AG20443 (cell line): ENCODE measurements around the gene RSPH10B.
"Not testable (repeated sequence)": the region's sequence is repeated elsewhere in the genome, so short reads cannot be mapped to it uniquely, and the experiment has no call there.

Source experiments
- DNase-seq: peaks from one replicate; pipeline ENCODE4 v3.0.0; 2012; ENCODE audit warnings: low spot score, mixed read lengths

The RSPH10B gene

DNA sequence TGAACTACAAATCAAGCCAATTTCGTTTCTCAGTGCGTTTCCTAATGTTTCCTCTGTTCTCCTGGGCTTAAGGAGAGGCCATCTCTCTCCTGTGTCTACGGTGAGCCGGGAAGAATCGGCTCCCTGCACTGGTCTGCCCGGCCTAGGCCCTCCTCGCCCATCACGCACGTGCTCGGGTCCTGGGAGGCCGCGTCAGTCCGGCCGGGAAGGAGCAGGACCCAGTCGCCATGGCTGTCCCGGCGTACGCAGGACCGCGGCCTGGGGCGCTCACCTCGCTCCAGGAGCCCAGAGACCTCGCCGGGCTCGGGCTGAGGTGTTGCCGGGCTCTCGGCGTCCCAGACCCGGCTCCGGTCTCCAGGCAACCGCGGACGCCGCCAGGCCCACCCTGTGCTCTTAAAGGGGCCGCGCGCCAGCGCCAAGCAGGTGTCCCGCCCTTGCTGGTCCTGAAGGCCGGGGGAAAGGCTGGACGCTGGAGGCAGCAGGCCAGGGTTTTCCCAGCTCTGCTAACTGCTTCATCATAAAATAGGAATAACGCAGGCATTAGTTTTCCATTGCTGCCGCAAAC lies at the start of gene RSPH10B:
TSS of gene RSPH10B (minus strand) at position 343 of the 565 bp plus-strand sequence. CDS start 3,573 bp downstream, outside the sequence.
- not testable (repeated sequence) for DNase-seq

DNA sequence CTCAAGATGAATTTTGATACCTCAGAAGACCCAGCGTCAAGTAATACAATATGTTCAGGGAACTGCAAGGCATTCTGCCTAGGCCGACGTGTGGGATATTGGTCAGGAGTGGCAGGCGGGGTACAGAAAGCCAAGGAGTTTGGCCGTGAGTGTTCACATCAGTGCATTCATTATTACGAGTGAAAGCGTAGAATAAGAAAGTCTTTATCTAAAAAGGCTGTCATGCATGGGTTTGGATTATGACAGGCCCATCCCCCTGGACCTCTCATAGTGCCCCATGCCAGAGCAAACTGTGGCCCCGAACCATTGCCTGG lies 46.1 kb upstream of the RSPH10B start:
- no peak for DNase-seq

DNA sequence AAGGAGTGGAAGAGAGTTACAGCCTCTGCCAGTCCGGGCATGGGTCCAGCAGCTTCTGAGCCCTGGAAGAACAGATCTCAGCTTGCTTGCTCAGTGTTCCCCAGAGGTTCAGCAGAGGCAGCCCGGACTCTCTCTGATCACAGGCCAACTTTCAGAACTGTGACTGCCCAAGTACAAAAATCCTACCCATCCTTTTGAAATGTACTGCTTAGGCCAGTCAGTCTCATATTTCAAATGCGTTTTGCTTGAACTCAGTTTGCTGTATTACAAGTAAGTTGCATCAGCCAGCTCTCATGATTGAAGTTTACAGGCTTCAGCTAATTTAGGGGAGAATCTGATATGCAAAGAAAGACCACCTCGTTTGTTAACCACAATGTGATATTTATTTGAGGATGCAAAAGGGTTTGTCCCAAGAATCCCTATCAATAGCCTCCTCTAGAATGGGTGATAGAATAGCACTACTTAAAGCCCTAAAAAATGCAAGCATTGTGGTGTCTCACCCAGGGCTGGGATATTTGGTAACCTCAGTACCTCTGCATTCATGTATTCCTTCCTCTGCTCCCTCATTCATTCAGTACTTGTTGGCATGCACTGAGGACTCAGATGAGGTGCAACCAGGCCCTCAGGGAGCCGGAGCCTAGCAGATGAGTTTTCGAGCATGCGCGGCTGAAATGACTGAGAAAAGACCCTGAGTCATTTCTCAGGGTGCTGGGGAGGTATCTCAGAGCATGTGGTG lies 45.6 kb upstream of the RSPH10B start:
- peak; percentile 90 for DNase-seq

DNA sequence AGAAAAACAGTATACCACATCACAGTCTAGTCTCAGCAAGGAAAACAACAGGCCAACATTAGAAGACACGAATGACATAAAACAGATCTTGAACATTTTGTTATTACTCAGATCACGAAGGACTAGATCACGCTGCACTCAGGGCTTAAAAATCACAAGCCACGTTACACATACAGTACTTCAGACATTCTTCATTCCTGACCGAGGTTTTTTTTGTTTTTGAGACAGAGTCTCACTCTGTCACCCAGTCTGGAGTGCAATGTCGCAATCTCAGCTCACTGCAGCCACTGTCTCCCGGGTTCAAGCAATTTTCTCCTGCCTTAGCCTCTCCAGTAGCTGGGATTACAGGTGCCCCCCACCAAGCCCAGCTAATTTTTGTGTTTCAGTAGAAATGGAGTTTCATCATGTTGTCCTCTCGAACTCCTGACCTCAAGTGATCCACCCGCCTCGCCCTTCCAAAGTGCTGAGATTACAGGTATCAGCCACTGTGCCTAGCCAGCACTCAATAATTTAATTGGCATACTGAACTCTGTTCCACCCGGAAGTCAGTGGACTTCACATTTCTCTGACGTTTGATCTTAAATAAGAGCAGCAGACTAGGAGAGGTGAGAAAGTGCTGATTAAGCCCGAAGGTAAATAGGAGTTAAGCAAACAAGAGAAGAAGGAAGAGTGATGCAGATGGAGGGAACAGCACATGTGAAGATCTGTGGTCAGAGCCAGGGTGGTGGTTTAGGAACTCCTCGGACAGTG lies 42.0 kb upstream of the RSPH10B start:
- no peak for DNase-seq

DNA sequence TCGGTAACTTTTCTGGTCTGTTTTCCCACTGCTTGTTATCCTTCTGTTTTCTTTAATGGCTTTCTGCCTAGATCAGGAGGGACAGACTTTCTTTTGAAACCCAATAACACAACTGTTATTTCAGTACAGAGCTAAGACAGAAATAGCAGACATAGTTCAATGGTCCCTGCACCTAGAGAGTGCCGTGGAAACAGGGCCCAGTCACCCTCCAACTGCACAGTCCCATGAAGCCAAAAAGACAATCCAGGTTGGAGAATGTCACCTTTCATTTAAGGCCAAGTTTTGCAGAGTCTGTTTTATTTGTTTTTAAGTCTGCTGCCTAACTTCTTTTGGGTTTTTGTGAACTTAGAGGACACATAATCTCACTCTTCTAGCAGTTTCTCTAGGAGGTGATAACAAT lies 41.1 kb upstream of the RSPH10B start:
- DNase-seq = no peak

DNA sequence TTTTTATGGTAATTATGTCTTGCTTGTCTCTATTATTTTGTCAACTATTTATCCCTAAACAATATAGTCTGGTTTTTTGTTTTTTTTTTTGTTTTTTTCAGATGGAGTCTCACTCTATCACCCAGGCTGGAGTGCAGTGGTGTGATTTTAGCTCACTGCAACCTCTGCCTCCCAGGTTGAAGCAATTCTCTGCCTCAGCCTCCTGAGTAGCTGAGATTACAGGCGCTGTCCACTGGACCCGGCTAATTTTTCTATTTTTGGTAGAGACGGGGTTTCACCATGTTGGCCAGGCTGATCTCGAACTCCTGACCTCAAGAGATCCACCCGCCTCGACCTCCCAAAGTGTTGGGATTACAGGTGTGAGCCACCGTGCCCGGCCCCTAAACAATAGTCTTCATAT lies 39.9 kb upstream of the RSPH10B start:
- not testable (repeated sequence) for DNase-seq

DNA sequence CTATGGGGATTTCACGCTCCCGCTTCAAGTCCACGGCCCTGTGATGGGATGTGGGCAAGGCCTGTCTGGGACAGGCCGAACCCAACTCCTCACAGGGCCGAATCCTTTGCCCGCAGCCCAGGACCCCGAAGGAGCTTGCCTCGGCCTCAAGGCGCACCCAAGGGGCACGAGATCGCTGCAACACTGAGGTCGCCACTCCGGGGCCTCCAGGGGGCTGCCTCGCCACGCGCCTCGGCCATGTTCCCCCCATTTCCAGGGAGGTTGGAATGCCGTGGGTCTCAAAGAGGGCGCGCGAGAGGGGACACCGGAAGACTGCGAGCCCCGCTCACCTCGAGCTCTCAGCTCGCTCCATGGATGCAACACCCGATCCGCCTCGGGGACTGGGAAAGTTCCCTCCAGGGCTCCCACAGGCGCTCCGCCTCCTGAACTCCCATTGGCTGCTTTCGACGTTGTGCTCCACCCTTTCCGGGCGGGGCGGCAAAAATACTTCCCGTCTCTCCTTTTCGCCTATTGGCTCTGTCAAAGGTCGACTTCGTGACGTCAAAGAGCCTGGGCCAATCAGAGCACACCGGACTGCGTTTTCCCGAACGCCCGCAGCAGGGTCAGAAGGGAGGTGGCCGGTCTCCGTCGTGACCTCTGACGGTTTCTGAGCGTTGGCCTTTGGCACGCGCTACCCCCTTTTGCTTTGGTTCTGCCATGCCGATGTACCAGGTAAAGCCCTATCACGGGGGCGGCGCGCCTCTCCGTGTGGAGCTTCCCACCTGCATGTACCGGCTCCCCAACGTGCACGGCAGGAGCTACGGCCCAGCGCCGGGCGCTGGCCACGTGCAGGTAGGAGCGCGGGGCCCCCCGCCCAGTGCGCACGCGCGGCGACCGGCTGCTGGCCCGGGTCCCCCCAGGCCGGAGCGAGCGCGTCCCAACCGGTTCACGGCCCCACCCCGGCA lies 38.5 kb upstream of the RSPH10B start, which contains the start of the genes AIMP2 and PMS2:
TSS of gene AIMP2 (plus strand) at position 605 of the 944 bp plus-strand sequence. CDS start at position 697, 92 bp downstream.
TSS of gene PMS2 (minus strand) at position 382 of the 944 bp plus-strand sequence. CDS start at position 352, 30 bp downstream.
- peak; percentile 95 for DNase-seq

DNA sequence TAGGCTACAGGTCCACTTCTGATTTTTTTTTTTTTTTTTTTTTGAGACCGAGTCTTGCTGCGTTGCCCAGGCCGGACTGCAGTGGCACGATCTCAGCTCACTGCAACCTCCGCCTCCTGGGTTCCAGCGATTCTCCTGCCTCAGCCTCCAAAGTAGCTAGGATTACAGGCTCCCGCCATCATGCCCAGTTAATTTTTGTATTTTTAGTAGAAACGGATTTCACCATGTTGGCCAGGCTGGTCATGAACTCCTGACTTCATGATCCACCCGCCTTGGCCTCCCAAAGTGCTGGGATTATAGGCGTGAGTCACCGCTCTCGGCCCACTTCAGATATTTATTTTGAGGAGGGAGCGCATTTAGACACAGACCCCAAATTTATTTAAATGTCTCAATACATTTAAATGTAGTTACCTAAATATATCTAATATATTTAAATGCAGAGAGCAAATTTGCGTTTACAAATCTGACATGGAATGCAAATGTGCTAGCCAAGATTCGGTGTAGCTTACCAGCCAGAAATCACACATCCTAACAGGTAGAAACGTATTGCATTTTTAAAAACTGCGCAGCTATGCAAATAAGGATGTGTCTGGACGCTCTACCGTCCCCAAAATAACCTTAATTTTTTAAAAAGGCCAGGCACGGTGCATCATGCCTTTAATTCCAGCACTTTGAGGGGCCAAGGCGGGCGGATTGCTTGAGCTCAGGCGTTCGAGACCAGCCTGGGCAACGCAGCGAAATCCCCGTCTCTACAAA lies 37.5 kb upstream of the RSPH10B start:
- DNase-seq = not testable (repeated sequence)

DNA sequence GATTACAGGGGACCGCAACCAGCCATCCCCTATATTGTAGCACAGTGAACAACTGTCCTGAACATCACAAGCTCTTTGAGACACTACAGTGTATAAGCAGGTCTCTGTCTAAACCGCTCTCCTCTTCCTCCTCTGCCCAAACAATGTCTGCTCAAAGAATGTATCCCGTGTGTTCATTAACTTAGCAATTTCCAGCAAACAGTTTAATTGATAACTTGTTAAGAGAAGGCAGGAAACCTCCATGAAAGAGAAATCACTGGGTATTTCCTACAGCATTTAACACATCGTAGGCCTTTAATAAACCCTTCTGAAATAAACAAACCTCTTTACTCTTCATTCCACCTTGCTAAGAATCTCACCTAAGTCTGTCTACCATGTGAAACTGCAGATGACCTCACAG lies 36.9 kb upstream of the RSPH10B start:
- DNase-seq = no peak

DNA sequence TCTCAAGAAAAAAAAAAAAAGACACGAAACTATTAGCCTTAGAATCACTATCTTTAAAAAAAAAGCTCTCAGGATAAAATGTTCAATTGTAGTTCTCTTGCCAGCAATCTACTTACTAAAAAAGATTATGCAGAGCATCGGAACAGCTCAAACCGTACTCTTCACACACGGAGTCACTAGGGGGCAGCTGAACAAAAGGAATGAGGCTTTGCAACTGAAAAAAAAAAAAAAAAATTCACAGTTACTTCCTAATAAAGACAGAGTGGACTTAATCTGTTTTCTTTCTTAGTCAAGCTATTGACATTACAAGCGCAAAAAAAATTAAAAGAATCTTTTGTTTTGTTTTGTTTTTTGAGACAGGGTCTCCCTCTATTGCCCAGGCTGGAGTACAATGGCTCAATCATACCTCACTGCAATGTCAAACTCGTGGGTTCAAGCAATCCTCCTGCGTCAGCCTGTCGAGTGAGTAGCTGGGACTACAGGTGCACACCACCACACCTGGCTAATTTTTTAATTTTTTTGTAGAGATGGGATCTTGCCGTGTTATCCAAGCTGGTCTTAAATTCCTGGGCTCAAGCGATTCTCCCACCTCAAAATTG lies 26.8 kb upstream of the RSPH10B start:
- peak; percentile 75 for DNase-seq

DNA sequence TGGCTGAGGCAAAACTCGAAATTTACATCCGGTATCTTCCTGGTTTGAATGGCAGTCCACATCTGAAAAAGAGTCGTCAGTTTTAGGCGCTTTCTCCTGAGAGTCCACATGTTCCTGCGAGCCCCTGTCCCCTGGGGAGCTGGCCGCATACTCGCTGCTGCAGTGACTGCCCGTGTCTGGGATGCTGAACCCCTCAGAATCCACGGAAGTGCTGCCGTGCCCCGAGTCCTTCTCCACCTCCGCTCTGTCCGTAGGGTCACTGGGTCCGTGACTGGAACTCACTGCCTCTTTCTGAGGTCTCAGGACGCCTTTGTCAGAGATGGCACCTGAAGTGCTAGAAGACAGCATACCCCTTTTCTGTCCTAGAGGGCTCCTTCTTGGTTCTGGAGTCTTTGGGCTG lies 16.6 kb upstream of the RSPH10B start:
- not testable (repeated sequence) for DNase-seq

DNA sequence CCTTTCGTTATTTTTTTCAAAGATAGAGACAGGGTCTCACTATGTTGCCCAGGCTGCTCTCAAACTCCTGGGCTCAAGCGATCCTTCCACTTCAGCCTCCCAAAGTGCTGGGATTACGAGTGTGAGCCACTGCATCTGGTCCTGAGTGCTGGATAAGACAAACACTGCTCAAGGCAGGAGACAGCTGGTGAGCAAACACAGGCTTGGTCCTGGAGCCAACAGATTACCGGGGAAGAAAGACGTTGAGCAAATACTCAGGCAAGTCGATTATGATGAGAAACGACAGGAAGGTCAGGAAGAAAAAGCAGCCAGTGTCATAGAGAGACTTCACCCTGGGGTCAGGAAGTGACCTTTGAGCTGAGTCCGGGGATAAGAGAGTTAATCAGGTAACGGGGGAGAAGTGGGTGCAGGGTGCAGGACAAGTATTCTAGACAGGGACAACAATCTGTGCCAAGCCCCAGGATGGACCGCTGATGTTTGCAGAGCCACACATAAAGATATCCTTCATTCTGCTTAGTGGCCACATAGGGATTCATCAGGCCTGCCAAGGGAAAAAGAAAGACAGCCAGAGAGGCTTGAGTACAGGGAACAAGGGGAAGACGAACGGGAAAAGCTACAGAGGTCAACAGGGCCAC lies 9.3 kb upstream of the RSPH10B start:
- not testable (repeated sequence) for DNase-seq

DNA sequence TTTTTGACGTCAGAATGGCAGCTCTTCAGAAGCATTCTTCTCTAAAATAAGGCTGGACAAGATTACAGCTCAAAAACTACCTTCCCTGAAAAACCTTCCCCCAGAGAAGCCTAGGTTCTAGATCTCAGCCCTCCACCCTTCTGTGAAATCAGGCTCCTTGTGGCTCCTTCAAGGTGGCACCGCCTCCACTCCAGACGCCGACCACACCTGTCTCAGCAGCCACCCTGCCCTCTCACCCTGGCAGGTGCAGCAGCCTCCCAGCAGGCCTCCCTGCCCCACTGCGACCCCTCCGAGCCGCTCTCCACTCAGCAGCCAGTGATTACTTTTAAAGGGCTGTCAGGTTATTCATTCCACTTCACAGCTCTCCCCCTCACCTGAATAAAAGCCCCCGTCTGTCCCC lies 3.1 kb upstream of the RSPH10B start:
- not testable (repeated sequence) for DNase-seq

DNA sequence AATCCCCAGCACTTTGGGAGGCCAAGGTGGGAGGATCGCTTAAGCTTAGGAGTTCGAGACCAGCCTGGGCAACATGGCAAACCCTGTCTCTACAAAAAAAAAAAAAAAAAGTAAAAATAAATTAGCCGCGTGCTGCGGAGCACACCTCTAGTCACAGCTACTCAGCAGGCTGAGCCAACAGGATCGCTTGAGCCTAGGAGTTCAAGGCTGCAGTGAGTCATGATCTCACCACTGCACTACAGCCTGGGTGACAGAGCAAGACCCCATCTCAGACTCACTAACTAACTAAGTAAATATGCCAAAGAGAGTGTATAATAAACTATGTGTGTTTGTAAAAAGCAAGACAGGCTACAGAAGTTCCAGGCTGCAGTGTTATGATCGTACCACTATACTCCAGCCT lies 6.7 kb downstream of the RSPH10B start:
- not testable (repeated sequence) for DNase-seq

DNA sequence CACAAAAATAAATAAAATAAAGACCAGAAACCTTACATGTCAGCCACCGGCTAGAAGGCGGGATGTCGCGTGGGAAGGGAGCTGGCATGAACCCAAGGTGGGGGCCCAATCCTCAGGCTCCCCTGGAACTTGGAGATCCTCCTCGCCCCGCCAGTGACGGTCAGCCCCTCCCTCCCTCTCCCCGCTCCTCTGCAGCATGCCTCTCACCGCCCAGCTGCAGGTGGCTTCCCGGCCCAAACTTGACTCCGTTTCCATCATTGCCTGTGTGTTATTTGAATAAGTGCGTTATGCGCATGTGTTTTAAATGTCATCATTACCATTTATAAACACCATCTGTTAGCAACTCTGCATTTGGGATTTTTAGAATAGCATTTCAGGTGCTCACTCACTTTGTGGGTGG lies 7.3 kb downstream of the RSPH10B start:
- DNase-seq = not testable (repeated sequence)

DNA sequence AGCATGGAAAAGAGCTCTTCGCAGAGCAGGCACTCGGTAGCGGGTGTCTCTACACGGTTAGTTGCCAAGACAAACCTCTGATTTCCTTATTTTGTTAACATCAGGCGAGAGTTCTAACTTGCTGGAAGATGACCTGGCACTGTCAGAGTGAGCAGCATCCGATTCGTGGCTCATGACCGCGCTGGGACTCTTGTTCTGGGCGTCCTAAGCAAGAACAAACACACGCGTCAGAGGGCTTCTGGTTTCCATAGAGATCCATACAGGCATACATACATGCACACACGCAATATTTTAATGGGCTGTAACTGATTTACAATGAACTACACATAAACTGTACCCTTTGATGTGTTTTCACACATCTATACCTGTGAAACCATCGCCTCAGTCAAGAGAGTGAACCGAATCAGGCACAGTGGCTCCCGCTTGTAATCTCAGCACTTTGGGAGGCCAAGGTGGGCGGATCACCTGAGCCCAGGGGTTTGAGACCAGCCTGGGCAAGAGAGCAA lies 35.5 kb downstream of the RSPH10B start:
- DNase-seq = not testable (repeated sequence)

DNA sequence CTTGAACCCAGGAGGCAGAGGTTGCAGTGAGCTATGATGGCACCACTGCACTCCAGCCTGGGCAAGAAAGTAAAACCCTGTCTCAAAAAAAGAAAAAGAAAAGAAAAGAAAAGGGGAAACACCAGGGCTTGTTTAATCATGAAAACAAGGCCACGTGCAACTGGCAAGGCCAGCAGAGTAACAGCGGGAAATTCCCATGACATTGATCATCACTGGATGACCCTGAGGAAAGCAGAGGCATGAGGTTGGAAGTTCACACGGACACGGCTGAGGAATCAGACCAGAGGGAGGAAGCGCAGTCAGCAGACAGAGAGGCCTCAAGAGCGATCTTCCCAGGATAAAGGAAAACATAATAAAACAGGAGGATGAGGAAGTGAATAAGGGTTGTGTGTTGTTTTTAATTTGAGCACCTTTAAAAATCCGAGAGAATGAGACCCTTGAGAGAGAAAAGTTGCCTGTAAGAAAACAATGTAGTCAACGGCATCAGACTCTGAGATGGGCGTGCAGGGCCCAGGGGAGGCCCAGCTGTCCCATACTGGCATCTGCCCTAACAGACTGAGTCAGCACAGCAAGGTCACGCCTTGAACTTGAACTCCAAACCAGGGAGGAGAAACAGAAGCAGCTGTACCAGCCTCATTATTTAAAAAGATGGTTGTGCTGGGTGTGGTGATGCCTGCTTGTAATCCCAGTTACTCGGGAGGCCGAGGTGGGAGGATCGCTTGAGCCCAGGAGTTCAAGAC lies 38.4 kb downstream of the RSPH10B start:
- not testable (repeated sequence) for DNase-seq

DNA sequence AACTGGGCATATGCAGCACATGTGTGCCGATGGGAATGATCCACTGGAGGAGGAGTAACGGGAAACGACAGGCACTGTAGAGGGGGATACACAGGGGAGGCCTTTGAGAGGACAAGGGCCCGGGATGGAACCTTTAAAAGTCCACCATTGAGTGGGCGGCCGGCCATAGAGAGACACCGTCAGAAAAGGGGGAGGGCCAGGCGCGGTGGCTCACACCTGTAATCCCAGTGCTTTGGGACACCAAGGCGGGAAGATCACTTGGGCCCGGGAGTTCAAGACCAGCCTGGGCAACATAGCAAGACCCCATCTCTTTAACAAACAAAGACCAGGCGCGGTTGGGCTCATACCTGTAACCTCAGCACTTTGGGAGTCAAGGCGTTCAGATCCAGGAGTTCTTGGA lies 39.2 kb downstream of the RSPH10B start:
- peak; percentile 1 for DNase-seq

DNA sequence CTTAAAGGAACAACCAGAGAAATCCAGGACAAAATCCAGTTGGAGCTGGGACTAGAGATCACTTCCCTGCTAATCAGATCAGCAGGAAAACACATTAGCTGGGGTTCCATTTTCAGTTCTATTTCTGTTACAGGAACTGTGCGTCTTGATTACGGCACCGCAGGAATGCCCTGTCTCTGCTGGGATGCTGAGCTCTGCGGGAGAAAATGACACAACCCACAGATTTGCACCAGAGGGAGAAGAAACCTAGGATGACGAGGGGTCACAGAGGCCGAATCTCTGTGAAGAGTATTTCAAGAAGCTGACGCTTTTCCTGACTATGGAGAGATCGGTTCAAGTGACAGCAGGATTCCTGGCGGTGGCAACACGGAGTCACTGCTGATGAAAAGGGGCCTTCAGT lies 40.2 kb downstream of the RSPH10B start:
- DNase-seq = not testable (repeated sequence)
